ENCODE measurements around the gene VPS37D.

DNA sequence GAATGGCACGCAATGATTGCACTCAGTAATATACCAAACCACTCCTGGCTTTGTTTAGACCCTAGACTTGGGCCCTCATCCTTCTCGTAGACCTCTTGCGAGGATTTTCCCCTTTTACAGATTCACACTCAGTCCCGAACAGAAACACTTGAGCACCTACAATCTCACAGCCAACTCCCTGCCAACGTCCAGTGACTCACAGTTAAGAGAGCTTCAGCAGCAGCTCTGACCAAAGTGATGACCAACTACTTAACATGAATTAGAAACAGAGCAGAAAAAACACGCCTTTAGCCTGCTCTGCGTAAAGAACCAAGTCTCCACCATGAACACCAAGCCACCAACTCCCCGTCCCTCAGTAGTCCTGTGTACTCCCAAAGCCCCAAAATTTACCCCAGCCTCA, 13.4 kb downstream of the VPS37D start:
- TF ChIP-seq POLR2A (IDR thresholded peaks at IDR 0.05) (no peak), EP300 (IDR thresholded peaks at IDR 0.05) (no peak)
- TF ChIP-seq, protein P1, sequence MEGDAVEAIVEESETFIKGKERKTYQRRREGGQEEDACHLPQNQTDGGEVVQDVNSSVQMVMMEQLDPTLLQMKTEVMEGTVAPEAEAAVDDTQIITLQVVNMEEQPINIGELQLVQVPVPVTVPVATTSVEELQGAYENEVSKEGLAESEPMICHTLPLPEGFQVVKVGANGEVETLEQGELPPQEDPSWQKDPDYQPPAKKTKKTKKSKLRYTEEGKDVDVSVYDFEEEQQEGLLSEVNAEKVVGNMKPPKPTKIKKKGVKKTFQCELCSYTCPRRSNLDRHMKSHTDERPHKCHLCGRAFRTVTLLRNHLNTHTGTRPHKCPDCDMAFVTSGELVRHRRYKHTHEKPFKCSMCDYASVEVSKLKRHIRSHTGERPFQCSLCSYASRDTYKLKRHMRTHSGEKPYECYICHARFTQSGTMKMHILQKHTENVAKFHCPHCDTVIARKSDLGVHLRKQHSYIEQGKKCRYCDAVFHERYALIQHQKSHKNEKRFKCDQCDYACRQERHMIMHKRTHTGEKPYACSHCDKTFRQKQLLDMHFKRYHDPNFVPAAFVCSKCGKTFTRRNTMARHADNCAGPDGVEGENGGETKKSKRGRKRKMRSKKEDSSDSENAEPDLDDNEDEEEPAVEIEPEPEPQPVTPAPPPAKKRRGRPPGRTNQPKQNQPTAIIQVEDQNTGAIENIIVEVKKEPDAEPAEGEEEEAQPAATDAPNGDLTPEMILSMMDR (IDR thresholded peaks at IDR 0.05) = no peak

Data from sigmoid colon (tissue), 4 donors.